ENCODE data around the gene INS.
A peak's percentile ranks its signal among the peaks of the same experiment; 100 is the strongest.

The INS gene

GRCh38 chr11:2164861-2165555 is 4.0 kb upstream of the INS start:
- no peak for DNase-seq

GRCh38 chr11:2164081-2164480 is 3.1 kb upstream of the INS start:
- DNase-seq, result no peak

GRCh38 chr11:2163428-2163978 is 2.5 kb upstream of the INS start:
- no peak for DNase-seq

GRCh38 chr11:2159536-2160413 is 1.2 kb downstream of the INS start:
- no peak for DNase-seq

- no peak for DNase-seq
Observed at GRCh38 chr11:2158966-2159365, 2.0 kb downstream of the INS start.

GRCh38 chr11:2158296-2158737 is 2.7 kb downstream of the INS start:
- DNase-seq, result no peak

GRCh38 chr11:2157294-2158040 is 3.5 kb downstream of the INS start:
- no peak for DNase-seq

GRCh38 chr11:2156416-2157182 is 4.4 kb downstream of the INS start:
- peak; percentile 56 for DNase-seq

- DNase-seq, result no peak
Observed at GRCh38 chr11:2155511-2155910, 5.5 kb downstream of the INS start.

GRCh38 chr11:2154889-2155288 is 6.1 kb downstream of the INS start:
- no peak for DNase-seq

- DNase-seq, result no peak
Observed at GRCh38 chr11:2154195-2154585, 6.8 kb downstream of the INS start.

- no peak for DNase-seq
Observed at GRCh38 chr11:2153581-2154194, 7.3 kb downstream of the INS start.

- DNase-seq, result peak; percentile 81
Observed at GRCh38 chr11:2151500-2152257, 9.3 kb downstream of the INS start.

GRCh38 chr11:2149864-2150847 is 10.9 kb downstream of the INS start:
- no peak for DNase-seq

- DNase-seq, result no peak
Observed at GRCh38 chr11:2149460-2149859, 11.5 kb downstream of the INS start.

- no peak for DNase-seq
Observed at GRCh38 chr11:2148595-2148994, 12.4 kb downstream of the INS start.

GRCh38 chr11:2147391-2147790 is 13.6 kb downstream of the INS start:
- DNase-seq, result no peak

- no peak for DNase-seq
Observed at GRCh38 chr11:2146051-2146450, 15.0 kb downstream of the INS start.

GRCh38 chr11:2144544-2145248 is 16.3 kb downstream of the INS start:
- no peak for DNase-seq
